KMS-11 (cell line): ENCODE measurements around the gene EHD3.

Source experiments
- H2AFZ ChIP-seq: fragments of 200-600 bp; sonication (generic); 2 replicates; pipeline ENCODE4 v1.6.1; 2016; ENCODE audit warnings: antibody characterized with exemption, mixed run types, low read depth
- H3K27ac ChIP-seq: fragments of 200-600 bp; sonication (generic); 2 replicates; pipeline ENCODE4 v1.6.1; 2016; ENCODE audit warnings: mild to moderate bottlenecking, mixed run types
- H3K27me3 ChIP-seq: fragments of 200-600 bp; sonication (generic); 2 replicates; pipeline ENCODE4 v1.6.1; 2017; ENCODE audit warnings: mild to moderate bottlenecking, low read depth, mixed run types, moderate library complexity; ENCODE audit not compliant: insufficient read depth
- H3K36me3 ChIP-seq: fragments of 200-600 bp; sonication (generic); 2 replicates; pipeline ENCODE4 v1.6.1; 2017; ENCODE audit warnings: mild to moderate bottlenecking, mixed run types; ENCODE audit not compliant: insufficient read depth
- H3K4me1 ChIP-seq: fragments of 200-600 bp; sonication (generic); 2 replicates; pipeline ENCODE4 v1.6.1; 2016; ENCODE audit warnings: mild to moderate bottlenecking, low read depth, mixed run types; ENCODE audit not compliant: poor library complexity, severe bottlenecking
- H3K4me2 ChIP-seq: fragments of 200-600 bp; sonication (generic); 2 replicates; pipeline ENCODE4 v1.7.0; 2016; ENCODE audit warnings: mild to moderate bottlenecking, mixed run types
- H3K4me3 ChIP-seq: fragments of 200-600 bp; sonication (generic); IDR thresholded peaks from 2 replicates; pipeline ENCODE4 v1.6.1; 2017; ENCODE audit warnings: low read depth, low read length, mixed read lengths; ENCODE audit not compliant: insufficient read depth
- H3K79me2 ChIP-seq: fragments of 200-600 bp; sonication (generic); 2 replicates; pipeline ENCODE4 v1.6.1; 2016; ENCODE audit warnings: low read depth, mixed run types; ENCODE audit not compliant: insufficient read depth
- H3K9ac ChIP-seq: fragments of 200-600 bp; sonication (generic); 2 replicates; pipeline ENCODE4 v1.6.1; 2016; ENCODE audit warnings: mild to moderate bottlenecking, mixed run types
- H4K20me1 ChIP-seq: fragments of 200-600 bp; sonication (generic); 2 replicates; pipeline ENCODE4 v1.6.1; 2016; ENCODE audit warnings: mild to moderate bottlenecking, mixed run types; ENCODE audit not compliant: insufficient read depth
- CTCF ChIP-seq: fragments of 200-600 bp; sonication (generic); conservative IDR thresholded peaks from 2 replicates; pipeline ENCODE4 v1.6.1; 2017; ENCODE audit warnings: low read depth, mild to moderate bottlenecking, antibody characterized with exemption, low read length, moderate library complexity, mixed read lengths

Gene EHD3

GRCh38 chr2:31217465-31218200 is 16.3 kb upstream of the EHD3 start, which contains the start of gene CAPN14:
Gene CAPN14 (minus strand): TSS chr2:31217515. CDS start chr2:31205447, 12,068 bp downstream.
- H3K4me3 ChIP-seq: no peak within 1 kb of the TSS
- TF ChIP-seq CTCF: no peak
- no peaks in the 10 kb centered on the region for H3K27me3 ChIP-seq
- H3K9ac ChIP-seq: no peak within 1 kb of the TSS
- 0 out of 2 replicates have a peak within 1 kb of the TSS, but pooled peaks have one; percentile 11 for H3K4me2 ChIP-seq
- no peaks in the 10 kb centered on the region for H4K20me1 ChIP-seq
- no peak within 1 kb of the TSS for H3K27ac ChIP-seq
- H3K79me2 ChIP-seq: no peaks in the 10 kb centered on the region
- H3K36me3 ChIP-seq: no peaks in the 10 kb centered on the region
- H2AFZ ChIP-seq: peak within 1 kb of the TSS; percentile 5; the same call in 1 of the 2 replicates
- peaks cover 40% of the 10 kb centered on the region for H3K4me1 ChIP-seq

GRCh38 chr2:31219131-31219969 is 14.6 kb upstream of the EHD3 start:
- H3K27me3 ChIP-seq: no peaks in the 10 kb centered on the region
- peaks cover 23% of the 10 kb centered on the region for H3K4me1 ChIP-seq
- H3K9ac ChIP-seq: no peak overlapping the region
- H3K27ac ChIP-seq: no peak overlapping the region
- H3K4me2 ChIP-seq: no peak overlapping the region
- H3K79me2 ChIP-seq: no peaks in the 10 kb centered on the region
- H2AFZ ChIP-seq: no peak overlapping the region
- no peaks in the 10 kb centered on the region for H3K36me3 ChIP-seq
- H4K20me1 ChIP-seq: no peaks in the 10 kb centered on the region
- TF ChIP-seq CTCF: no peak
- H3K4me3 ChIP-seq: no peak overlapping the region

- no peak for TF ChIP-seq CTCF
- Histone ChIP-seq H3K79me2 (no peaks in the 10 kb centered on the region), H4K20me1 (no peaks in the 10 kb centered on the region), H3K27me3 (no peaks in the 10 kb centered on the region), H3K4me1 (peaks cover 16% of the 10 kb centered on the region), H3K9ac (no peak overlapping the region), H2AFZ (no peak overlapping the region), H3K36me3 (no peaks in the 10 kb centered on the region), H3K4me2 (no peak overlapping the region), H3K4me3 (no peak overlapping the region), H3K27ac (no peak overlapping the region)
Observed at GRCh38 chr2:31221544-31221943, 12.4 kb upstream of the EHD3 start.

GRCh38 chr2:31222071-31222470 is 11.9 kb upstream of the EHD3 start:
- Histone ChIP-seq H3K4me2 (no peak overlapping the region), H3K27me3 (no peaks in the 10 kb centered on the region), H3K4me1 (peaks cover 11% of the 10 kb centered on the region), H4K20me1 (no peaks in the 10 kb centered on the region), H3K36me3 (no peaks in the 10 kb centered on the region), H3K79me2 (no peaks in the 10 kb centered on the region), H3K9ac (no peak overlapping the region), H2AFZ (no peak overlapping the region), H3K27ac (no peak overlapping the region), H3K4me3 (no peak overlapping the region)
- no peak for TF ChIP-seq CTCF
